Measurements from ENCODE around the gene RCCD1.

Gene RCCD1

DNA sequence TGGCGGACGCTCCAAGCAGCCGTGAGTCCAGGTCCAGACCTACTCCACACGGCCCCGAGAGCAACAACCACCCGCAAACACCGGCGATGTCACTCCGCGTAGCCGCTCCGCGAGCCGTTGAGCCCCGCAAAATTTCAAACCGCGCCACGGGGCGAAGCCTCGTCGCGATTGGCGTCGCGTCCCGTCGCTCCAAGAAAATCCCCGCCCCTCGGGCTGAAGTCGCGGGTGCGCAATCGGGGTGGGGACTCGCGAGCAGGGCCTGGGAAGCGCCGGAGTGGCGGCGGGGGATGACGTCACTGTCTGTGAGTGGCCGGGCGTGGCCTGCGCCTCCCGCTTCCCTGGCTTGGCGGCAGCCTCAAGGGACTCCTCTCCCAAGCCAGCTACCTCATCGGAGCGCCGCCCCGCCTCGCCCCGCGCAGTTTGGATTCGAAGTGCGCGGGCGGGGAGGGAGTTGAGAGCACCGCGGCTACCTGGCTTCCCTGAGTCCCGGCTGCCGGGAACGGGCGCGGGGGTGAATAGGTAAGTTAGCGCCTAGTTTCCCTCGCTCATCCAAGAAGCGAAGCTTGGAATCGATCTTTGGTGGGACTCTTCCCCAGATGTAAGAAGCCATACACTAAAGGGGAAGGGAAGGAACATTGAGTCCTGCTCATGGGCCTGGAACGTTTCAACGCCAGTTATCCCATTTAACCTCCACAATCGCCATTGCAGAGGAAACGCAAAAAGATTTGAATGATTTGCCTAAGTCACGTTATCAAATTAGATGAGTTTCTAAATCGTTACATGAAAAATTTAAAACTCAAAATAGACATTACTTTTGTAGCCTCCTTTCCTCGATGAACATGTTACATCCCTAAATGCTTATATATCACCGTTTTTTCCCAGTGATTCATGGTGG, 40.0 kb downstream of the RCCD1 start, which contains the start of gene PRC1 (continued):
- TF ChIP-seq, protein P1, sequence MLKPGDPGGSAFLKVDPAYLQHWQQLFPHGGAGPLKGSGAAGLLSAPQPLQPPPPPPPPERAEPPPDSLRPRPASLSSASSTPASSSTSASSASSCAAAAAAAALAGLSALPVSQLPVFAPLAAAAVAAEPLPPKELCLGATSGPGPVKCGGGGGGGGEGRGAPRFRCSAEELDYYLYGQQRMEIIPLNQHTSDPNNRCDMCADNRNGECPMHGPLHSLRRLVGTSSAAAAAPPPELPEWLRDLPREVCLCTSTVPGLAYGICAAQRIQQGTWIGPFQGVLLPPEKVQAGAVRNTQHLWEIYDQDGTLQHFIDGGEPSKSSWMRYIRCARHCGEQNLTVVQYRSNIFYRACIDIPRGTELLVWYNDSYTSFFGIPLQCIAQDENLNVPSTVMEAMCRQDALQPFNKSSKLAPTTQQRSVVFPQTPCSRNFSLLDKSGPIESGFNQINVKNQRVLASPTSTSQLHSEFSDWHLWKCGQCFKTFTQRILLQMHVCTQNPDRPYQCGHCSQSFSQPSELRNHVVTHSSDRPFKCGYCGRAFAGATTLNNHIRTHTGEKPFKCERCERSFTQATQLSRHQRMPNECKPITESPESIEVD (tag by site-specific recombination; IDR thresholded peaks at IDR 0.05), result peak; percentile 26; the same call in 1 of the 2 replicates
- peak; percentile 57; the same call in 1 of the 2 replicates for TF ChIP-seq ZNF449 (tag by site-specific recombination; IDR thresholded peaks at IDR 0.05)
- TF ChIP-seq ZNF24 (tag by site-specific recombination; IDR thresholded peaks at IDR 0.05), result peak; percentile 66
- TF ChIP-seq ZFHX2 (tag by site-specific recombination; conservative IDR thresholded peaks at IDR 0.05), result peak; percentile 87
- no peak for TF ChIP-seq AEBP2 (tag by site-specific recombination; IDR thresholded peaks at IDR 0.05; ENCODE audit: borderline replicate concordance)
- 0 out of 2 replicates have a peak, but pooled peaks have one; percentile 10 for TF ChIP-seq ZNF623 (tag by site-specific recombination; IDR thresholded peaks at IDR 0.05)
- TF ChIP-seq ZNF19 (tag by site-specific recombination; IDR thresholded peaks at IDR 0.05; ENCODE audit: low read depth), result no peak
- TF ChIP-seq ZNF624 (tag by site-specific recombination; IDR thresholded peaks at IDR 0.05), result no peak
- TF ChIP-seq KLF7 (tag by site-specific recombination; IDR thresholded peaks at IDR 0.05; ENCODE audit: borderline replicate concordance), result peak; percentile 91; the same call in 1 of the 2 replicates
- peak; percentile 99 for TF ChIP-seq KLF8 (tag by site-specific recombination; IDR thresholded peaks at IDR 0.05)
- no peak for TF ChIP-seq ZNF10 (tag by site-specific recombination; IDR thresholded peaks at IDR 0.05)
- no peak for TF ChIP-seq ZNF670 (tag by site-specific recombination; IDR thresholded peaks at IDR 0.05; ENCODE audit: low read depth)
- no peak for TF ChIP-seq ZNF747 (tag by site-specific recombination; IDR thresholded peaks at IDR 0.05)
- TF ChIP-seq ZBTB21 (tag by site-specific recombination; IDR thresholded peaks at IDR 0.05), result peak; percentile 97
- no peak for TF ChIP-seq ZNF514 (tag by site-specific recombination; IDR thresholded peaks at IDR 0.05)
- TF ChIP-seq SALL2 (tag by site-specific recombination; IDR thresholded peaks at IDR 0.05; ENCODE audit: borderline replicate concordance), result no peak
- TF ChIP-seq YY1 (tag by site-specific recombination; IDR thresholded peaks at IDR 0.05), result peak; percentile 69
- TF ChIP-seq ZNF544 (tag by site-specific recombination; IDR thresholded peaks at IDR 0.05), result no peak
- TF ChIP-seq ZNF112 (tag by site-specific recombination; IDR thresholded peaks at IDR 0.05), result no peak
- peak; percentile 81 for TF ChIP-seq INSM2 (tag by site-specific recombination; IDR thresholded peaks at IDR 0.05)
- TF ChIP-seq ZBTB44 (tag by site-specific recombination; IDR thresholded peaks at IDR 0.05), result 0 out of 2 replicates have a peak, but pooled peaks have one; percentile 3
- no peak for TF ChIP-seq ZNF571 (tag by site-specific recombination; IDR thresholded peaks at IDR 0.05)
- no peak for TF ChIP-seq ZNF707 (tag by site-specific recombination; IDR thresholded peaks at IDR 0.05)
- no peak for TF ChIP-seq ZNF174 (tag by site-specific recombination; IDR thresholded peaks at IDR 0.05)
- TF ChIP-seq ZNF121 (tag by site-specific recombination; IDR thresholded peaks at IDR 0.05), result 0 out of 2 replicates have a peak, but pooled peaks have one; percentile 36
- peak; percentile 91 for TF ChIP-seq SP7 (tag by site-specific recombination; IDR thresholded peaks at IDR 0.05)
- TF ChIP-seq YY2 (tag by site-specific recombination; IDR thresholded peaks at IDR 0.05), result no peak
- peak; percentile 81 for TF ChIP-seq ZBTB48 (tag by site-specific recombination; IDR thresholded peaks at IDR 0.05)
- TF ChIP-seq ZNF654 (tag by site-specific recombination; IDR thresholded peaks at IDR 0.05; ENCODE audit: low read depth), result no peak
- peak; percentile 92 for TF ChIP-seq ZSCAN30 (tag by site-specific recombination; IDR thresholded peaks at IDR 0.05)
- peak; percentile 22; the same call in 1 of the 2 replicates for TF ChIP-seq ZNF37A (tag by site-specific recombination; IDR thresholded peaks at IDR 0.05)
- no peak for TF ChIP-seq ZNF792 (tag by site-specific recombination; IDR thresholded peaks at IDR 0.05)
- no peak for TF ChIP-seq ZNF521 (tag by site-specific recombination; IDR thresholded peaks at IDR 0.05)

All from HEK293 (cell line).